Measurements from ENCODE around the gene NBL1. TPM values are rescaled to one million over a fixed set of nuclear protein-coding genes. Genes with fewer than 3 reads are reported as not detected.

NBL1 gene
- total and polyA plus RNA-seq, 2 experiments from 2014 or later = 6.1 to 10.6 TPM

DNA sequence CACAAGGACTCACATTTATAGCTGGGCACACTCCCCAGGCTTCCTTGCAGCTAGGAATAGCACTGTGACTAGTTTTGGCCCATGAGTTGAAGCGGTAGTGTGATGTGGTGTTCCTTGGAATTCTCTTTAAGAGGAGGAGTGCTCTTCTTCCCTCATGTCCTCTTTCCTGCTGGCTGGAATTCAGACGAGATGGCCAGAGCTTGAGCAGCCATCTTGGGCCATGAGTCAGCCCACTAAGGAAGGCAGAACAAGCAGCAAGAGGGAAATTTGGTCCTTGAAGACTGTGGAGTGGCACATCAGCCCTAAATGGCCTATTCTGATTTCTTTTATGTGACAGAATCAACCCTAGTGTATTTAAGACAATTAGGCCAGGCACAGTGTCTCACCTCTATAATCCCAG is 40.6 kb downstream of the NBL1 start:
- no peak overlapping the region for H3K27ac Mint-ChIP-seq
- Histone ChIP-seq H3K4me3 (no peak overlapping the region), H3K27ac (ENCODE audit: low read depth) (no peak overlapping the region), H3K36me3 (ENCODE audit: insufficient read depth) (no peaks in the 10 kb centered on the region), H3F3A (replicated peaks; ENCODE audit: low read depth) (no peaks in the 10 kb centered on the region), H3K4me1 (ENCODE audit: insufficient read depth) (peaks cover 11% of the 10 kb centered on the region), H4K20me1 (replicated peaks; ENCODE audit: insufficient read depth) (no peaks in the 10 kb centered on the region), H2AFZ (no peak overlapping the region), H3K27me3 (ENCODE audit: insufficient read depth) (no peaks in the 10 kb centered on the region), H3K4me2 (no peak overlapping the region), H3K9me2 (ENCODE audit: insufficient read depth) (no peaks in the 10 kb centered on the region), H3K79me2 (replicated peaks; ENCODE audit: insufficient read depth) (no peaks in the 10 kb centered on the region)
- peaks cover 11% of the 10 kb centered on the region; the same call in 2 of the 3 replicates for H3K36me3 Mint-ChIP-seq (ENCODE audit: low read depth)
- TF ChIP-seq ZNF114 (CRISPR knock-in tag; IDR thresholded peaks at IDR 0.05) (no peak), NANOG (IDR thresholded peaks at IDR 0.05; ENCODE audit: borderline replicate concordance) (no peak), JUNB (IDR thresholded peaks at IDR 0.05; ENCODE audit: unreplicated experiment) (no peak), POLR2AphosphoS5 (IDR thresholded peaks at IDR 0.05; ENCODE audit: low read depth) (no peak), EZH2 (IDR thresholded peaks at IDR 0.05; ENCODE audit: low read depth, unreplicated experiment) (no peak), STAT1 (IDR thresholded peaks at IDR 0.05; ENCODE audit: unreplicated experiment) (no peak), ZNF331 (CRISPR knock-in tag; IDR thresholded peaks at IDR 0.05; ENCODE audit: low read depth) (no peak), CREB1 (CRISPR knock-in tag; IDR thresholded peaks at IDR 0.05; ENCODE audit: low read depth) (no peak), EZH2phosphoT487 (IDR thresholded peaks at IDR 0.05; ENCODE audit: unreplicated experiment) (no peak)
- TF ChIP-seq, protein P1, sequence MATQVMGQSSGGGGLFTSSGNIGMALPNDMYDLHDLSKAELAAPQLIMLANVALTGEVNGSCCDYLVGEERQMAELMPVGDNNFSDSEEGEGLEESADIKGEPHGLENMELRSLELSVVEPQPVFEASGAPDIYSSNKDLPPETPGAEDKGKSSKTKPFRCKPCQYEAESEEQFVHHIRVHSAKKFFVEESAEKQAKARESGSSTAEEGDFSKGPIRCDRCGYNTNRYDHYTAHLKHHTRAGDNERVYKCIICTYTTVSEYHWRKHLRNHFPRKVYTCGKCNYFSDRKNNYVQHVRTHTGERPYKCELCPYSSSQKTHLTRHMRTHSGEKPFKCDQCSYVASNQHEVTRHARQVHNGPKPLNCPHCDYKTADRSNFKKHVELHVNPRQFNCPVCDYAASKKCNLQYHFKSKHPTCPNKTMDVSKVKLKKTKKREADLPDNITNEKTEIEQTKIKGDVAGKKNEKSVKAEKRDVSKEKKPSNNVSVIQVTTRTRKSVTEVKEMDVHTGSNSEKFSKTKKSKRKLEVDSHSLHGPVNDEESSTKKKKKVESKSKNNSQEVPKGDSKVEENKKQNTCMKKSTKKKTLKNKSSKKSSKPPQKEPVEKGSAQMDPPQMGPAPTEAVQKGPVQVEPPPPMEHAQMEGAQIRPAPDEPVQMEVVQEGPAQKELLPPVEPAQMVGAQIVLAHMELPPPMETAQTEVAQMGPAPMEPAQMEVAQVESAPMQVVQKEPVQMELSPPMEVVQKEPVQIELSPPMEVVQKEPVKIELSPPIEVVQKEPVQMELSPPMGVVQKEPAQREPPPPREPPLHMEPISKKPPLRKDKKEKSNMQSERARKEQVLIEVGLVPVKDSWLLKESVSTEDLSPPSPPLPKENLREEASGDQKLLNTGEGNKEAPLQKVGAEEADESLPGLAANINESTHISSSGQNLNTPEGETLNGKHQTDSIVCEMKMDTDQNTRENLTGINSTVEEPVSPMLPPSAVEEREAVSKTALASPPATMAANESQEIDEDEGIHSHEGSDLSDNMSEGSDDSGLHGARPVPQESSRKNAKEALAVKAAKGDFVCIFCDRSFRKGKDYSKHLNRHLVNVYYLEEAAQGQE (IDR thresholded peaks at IDR 0.05; ENCODE audit: unreplicated experiment) = no peak
- TF ChIP-seq, protein P2, sequence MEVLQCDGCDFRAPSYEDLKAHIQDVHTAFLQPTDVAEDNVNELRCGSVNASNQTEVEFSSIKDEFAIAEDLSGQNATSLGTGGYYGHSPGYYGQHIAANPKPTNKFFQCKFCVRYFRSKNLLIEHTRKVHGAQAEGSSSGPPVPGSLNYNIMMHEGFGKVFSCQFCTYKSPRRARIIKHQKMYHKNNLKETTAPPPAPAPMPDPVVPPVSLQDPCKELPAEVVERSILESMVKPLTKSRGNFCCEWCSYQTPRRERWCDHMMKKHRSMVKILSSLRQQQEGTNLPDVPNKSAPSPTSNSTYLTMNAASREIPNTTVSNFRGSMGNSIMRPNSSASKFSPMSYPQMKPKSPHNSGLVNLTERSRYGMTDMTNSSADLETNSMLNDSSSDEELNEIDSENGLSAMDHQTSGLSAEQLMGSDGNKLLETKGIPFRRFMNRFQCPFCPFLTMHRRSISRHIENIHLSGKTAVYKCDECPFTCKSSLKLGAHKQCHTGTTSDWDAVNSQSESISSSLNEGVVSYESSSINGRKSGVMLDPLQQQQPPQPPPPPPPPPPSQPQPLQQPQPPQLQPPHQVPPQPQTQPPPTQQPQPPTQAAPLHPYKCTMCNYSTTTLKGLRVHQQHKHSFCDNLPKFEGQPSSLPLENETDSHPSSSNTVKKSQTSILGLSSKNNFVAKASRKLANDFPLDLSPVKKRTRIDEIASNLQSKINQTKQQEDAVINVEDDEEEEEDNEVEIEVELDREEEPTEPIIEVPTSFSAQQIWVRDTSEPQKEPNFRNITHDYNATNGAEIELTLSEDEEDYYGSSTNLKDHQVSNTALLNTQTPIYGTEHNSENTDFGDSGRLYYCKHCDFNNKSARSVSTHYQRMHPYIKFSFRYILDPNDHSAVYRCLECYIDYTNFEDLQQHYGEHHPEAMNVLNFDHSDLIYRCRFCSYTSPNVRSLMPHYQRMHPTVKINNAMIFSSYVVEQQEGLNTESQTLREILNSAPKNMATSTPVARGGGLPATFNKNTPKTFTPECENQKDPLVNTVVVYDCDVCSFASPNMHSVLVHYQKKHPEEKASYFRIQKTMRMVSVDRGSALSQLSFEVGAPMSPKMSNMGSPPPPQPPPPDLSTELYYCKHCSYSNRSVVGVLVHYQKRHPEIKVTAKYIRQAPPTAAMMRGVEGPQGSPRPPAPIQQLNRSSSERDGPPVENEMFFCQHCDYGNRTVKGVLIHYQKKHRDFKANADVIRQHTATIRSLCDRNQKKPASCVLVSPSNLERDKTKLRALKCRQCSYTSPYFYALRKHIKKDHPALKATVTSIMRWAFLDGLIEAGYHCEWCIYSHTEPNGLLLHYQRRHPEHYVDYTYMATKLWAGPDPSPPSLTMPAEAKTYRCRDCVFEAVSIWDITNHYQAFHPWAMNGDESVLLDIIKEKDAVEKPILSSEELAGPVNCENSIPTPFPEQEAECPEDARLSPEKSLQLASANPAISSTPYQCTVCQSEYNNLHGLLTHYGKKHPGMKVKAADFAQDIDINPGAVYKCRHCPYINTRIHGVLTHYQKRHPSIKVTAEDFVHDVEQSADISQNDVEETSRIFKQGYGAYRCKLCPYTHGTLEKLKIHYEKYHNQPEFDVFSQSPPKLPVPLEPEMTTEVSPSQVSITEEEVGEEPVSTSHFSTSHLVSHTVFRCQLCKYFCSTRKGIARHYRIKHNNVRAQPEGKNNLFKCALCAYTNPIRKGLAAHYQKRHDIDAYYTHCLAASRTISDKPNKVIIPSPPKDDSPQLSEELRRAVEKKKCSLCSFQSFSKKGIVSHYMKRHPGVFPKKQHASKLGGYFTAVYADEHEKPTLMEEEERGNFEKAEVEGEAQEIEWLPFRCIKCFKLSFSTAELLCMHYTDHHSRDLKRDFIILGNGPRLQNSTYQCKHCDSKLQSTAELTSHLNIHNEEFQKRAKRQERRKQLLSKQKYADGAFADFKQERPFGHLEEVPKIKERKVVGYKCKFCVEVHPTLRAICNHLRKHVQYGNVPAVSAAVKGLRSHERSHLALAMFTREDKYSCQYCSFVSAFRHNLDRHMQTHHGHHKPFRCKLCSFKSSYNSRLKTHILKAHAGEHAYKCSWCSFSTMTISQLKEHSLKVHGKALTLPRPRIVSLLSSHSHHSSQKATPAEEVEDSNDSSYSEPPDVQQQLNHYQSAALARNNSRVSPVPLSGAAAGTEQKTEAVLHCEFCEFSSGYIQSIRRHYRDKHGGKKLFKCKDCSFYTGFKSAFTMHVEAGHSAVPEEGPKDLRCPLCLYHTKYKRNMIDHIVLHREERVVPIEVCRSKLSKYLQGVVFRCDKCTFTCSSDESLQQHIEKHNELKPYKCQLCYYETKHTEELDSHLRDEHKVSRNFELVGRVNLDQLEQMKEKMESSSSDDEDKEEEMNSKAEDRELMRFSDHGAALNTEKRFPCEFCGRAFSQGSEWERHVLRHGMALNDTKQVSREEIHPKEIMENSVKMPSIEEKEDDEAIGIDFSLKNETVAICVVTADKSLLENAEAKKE (CRISPR knock-in tag; IDR thresholded peaks at IDR 0.05) = no peak
- TF ChIP-seq, protein P3, sequence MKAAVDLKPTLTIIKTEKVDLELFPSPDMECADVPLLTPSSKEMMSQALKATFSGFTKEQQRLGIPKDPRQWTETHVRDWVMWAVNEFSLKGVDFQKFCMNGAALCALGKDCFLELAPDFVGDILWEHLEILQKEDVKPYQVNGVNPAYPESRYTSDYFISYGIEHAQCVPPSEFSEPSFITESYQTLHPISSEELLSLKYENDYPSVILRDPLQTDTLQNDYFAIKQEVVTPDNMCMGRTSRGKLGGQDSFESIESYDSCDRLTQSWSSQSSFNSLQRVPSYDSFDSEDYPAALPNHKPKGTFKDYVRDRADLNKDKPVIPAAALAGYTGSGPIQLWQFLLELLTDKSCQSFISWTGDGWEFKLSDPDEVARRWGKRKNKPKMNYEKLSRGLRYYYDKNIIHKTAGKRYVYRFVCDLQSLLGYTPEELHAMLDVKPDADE (IDR thresholded peaks at IDR 0.05) = no peak
- TF ChIP-seq, protein P4, sequence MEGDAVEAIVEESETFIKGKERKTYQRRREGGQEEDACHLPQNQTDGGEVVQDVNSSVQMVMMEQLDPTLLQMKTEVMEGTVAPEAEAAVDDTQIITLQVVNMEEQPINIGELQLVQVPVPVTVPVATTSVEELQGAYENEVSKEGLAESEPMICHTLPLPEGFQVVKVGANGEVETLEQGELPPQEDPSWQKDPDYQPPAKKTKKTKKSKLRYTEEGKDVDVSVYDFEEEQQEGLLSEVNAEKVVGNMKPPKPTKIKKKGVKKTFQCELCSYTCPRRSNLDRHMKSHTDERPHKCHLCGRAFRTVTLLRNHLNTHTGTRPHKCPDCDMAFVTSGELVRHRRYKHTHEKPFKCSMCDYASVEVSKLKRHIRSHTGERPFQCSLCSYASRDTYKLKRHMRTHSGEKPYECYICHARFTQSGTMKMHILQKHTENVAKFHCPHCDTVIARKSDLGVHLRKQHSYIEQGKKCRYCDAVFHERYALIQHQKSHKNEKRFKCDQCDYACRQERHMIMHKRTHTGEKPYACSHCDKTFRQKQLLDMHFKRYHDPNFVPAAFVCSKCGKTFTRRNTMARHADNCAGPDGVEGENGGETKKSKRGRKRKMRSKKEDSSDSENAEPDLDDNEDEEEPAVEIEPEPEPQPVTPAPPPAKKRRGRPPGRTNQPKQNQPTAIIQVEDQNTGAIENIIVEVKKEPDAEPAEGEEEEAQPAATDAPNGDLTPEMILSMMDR (conservative IDR thresholded peaks at IDR 0.05; ENCODE audit: low read depth in 2 of 2) = no peak
- H3K4me1 Mint-ChIP-seq = peaks cover 15% of the 10 kb centered on the region
- H3K4me3 Mint-ChIP-seq = no peak overlapping the region
- DNase-seq (ENCODE audit: low spot score) = no peak
- peaks cover 5% of the 10 kb centered on the region; the same call in 2 of the 3 replicates for H3K9me3 Mint-ChIP-seq
- peaks cover 9% of the 10 kb centered on the region for H3K27me3 Mint-ChIP-seq (ENCODE audit: insufficient read depth, low read depth, poor library complexity)
- no peak for ATAC-seq

Data from GM23338 (cell line).